Measurements from ENCODE around the gene ZSWIM7.

- TF ChIP-seq CTCF (IDR thresholded peaks at IDR 0.05) (no peak), EZH2 (IDR thresholded peaks at IDR 0.05) (no peak), EZH2phosphoT487 (IDR thresholded peaks at IDR 0.05) (no peak)
Observed at GRCh38 chr17:15970500-15970899, 29.0 kb downstream of the ZSWIM7 start.
